Adipocyte (in vitro differentiated cells): Measurements from ENCODE around the gene GAS2L3.
"Not testable (repeated sequence)": the region's sequence is repeated elsewhere in the genome, so short reads cannot be mapped to it uniquely, and the experiment has no call there.

Source experiments
- DNase-seq: peaks from one replicate; pipeline ENCODE4 v3.0.0-alpha.2; 2015; ENCODE audit warnings: low read depth
- H3K27me3 ChIP-seq: replicated peaks from 2 replicates; pipeline ENCODE4 v1.7.0; 2013; ENCODE audit warnings: mild to moderate bottlenecking, low read length, moderate library complexity; ENCODE audit not compliant: control insufficient read depth, insufficient read depth
- H3K36me3 ChIP-seq: 2 replicates; pipeline ENCODE4 v1.7.0; 2013; ENCODE audit warnings: low read length, mild to moderate bottlenecking, moderate library complexity; ENCODE audit not compliant: control insufficient read depth, insufficient read depth, severe bottlenecking
- H3K4me1 ChIP-seq: 2 replicates; pipeline ENCODE4 v1.7.0; 2013; ENCODE audit warnings: mild to moderate bottlenecking, low read length, moderate library complexity; ENCODE audit not compliant: control insufficient read depth, insufficient read depth
- H3K4me3 ChIP-seq: 2 replicates; pipeline ENCODE4 v1.7.0; 2013; ENCODE audit warnings: mild to moderate bottlenecking, low read length, moderate library complexity
- H3K9ac ChIP-seq: 2 replicates; pipeline ENCODE4 v1.7.0; 2013; ENCODE audit warnings: mild to moderate bottlenecking, low read length, moderate library complexity
- H3K9me3 ChIP-seq: 2 replicates; pipeline ENCODE4 v1.7.0; 2013; ENCODE audit warnings: mild to moderate bottlenecking, low read length, moderate library complexity; ENCODE audit not compliant: control insufficient read depth

GAS2L3 gene

GRCh38 chr12:100624571-100624970, 51.1 kb downstream of the GAS2L3 start:
- no peak for DNase-seq
- Histone ChIP-seq H3K27me3 (no peaks in the 10 kb centered on the region), H3K4me1 (no peaks in the 10 kb centered on the region), H3K9me3 (no peaks in the 10 kb centered on the region), H3K9ac (no peak overlapping the region), H3K36me3 (peaks cover 17% of the 10 kb centered on the region), H3K4me3 (no peak overlapping the region)

- Histone ChIP-seq H3K9me3 (no peaks in the 10 kb centered on the region), H3K4me1 (no peaks in the 10 kb centered on the region), H3K9ac (no peak overlapping the region), H3K36me3 (no peaks in the 10 kb centered on the region), H3K27me3 (no peaks in the 10 kb centered on the region), H3K4me3 (no peak overlapping the region)
- DNase-seq: no peak
These were observed 59.0 kb downstream of the GAS2L3 start for GRCh38 chr12:100632445-100632892.

- not testable (repeated sequence) for H3K9ac ChIP-seq, DNase-seq, H3K4me1 ChIP-seq, H3K36me3 ChIP-seq, H3K9me3 ChIP-seq, H3K4me3 ChIP-seq, H3K27me3 ChIP-seq
These were observed 59.8 kb downstream of the GAS2L3 start for GRCh38 chr12:100633082-100633785.

GRCh38 chr12:100643246-100643645, 69.8 kb downstream of the GAS2L3 start:
- H3K4me1 ChIP-seq: no peaks in the 10 kb centered on the region
- no peak overlapping the region for H3K4me3 ChIP-seq
- peaks cover 3% of the 10 kb centered on the region for H3K36me3 ChIP-seq
- DNase-seq: no peak
- H3K9ac ChIP-seq: no peak overlapping the region
- no peaks in the 10 kb centered on the region for H3K27me3 ChIP-seq
- no peaks in the 10 kb centered on the region for H3K9me3 ChIP-seq

GRCh38 chr12:100646896-100647295, 73.4 kb downstream of the GAS2L3 start:
- Histone ChIP-seq H3K36me3 (peaks cover 3% of the 10 kb centered on the region), H3K4me1 (no peaks in the 10 kb centered on the region), H3K9ac (no peak overlapping the region), H3K9me3 (no peaks in the 10 kb centered on the region), H3K4me3 (no peak overlapping the region), H3K27me3 (no peaks in the 10 kb centered on the region)
- no peak for DNase-seq

- H3K4me1 ChIP-seq: no peaks in the 10 kb centered on the region
- H3K27me3 ChIP-seq: no peaks in the 10 kb centered on the region
- no peak overlapping the region for H3K4me3 ChIP-seq
- H3K9ac ChIP-seq: no peak overlapping the region
- H3K36me3 ChIP-seq: no peaks in the 10 kb centered on the region
- H3K9me3 ChIP-seq: no peaks in the 10 kb centered on the region
- no peak for DNase-seq
These were observed 77.6 kb downstream of the GAS2L3 start for GRCh38 chr12:100651108-100651507.

- Histone ChIP-seq H3K4me1 (no peaks in the 10 kb centered on the region), H3K9ac (no peak overlapping the region), H3K4me3 (no peak overlapping the region), H3K27me3 (no peaks in the 10 kb centered on the region), H3K36me3 (no peaks in the 10 kb centered on the region), H3K9me3 (no peaks in the 10 kb centered on the region)
- DNase-seq: no peak
These were observed 78.2 kb downstream of the GAS2L3 start for GRCh38 chr12:100651694-100652093.

- Histone ChIP-seq H3K36me3 (no peaks in the 10 kb centered on the region), H3K27me3 (no peaks in the 10 kb centered on the region), H3K4me1 (no peaks in the 10 kb centered on the region), H3K4me3 (no peak overlapping the region), H3K9me3 (peaks cover 3% of the 10 kb centered on the region), H3K9ac (no peak overlapping the region)
- no peak for DNase-seq
These were observed 79.0 kb downstream of the GAS2L3 start for GRCh38 chr12:100652488-100652887.

- no peak overlapping the region for H3K9ac ChIP-seq
- no peaks in the 10 kb centered on the region for H3K4me1 ChIP-seq
- no peak overlapping the region for H3K4me3 ChIP-seq
- H3K36me3 ChIP-seq: no peaks in the 10 kb centered on the region
- peaks cover 9% of the 10 kb centered on the region for H3K9me3 ChIP-seq
- no peak for DNase-seq
- H3K27me3 ChIP-seq: no peaks in the 10 kb centered on the region
These were observed 82.7 kb downstream of the GAS2L3 start for GRCh38 chr12:100656141-100656540.

GRCh38 chr12:100656856-100657255, 83.4 kb downstream of the GAS2L3 start:
- Histone ChIP-seq H3K4me1 (no peaks in the 10 kb centered on the region), H3K4me3 (no peak overlapping the region), H3K9ac (no peak overlapping the region), H3K27me3 (no peaks in the 10 kb centered on the region), H3K36me3 (no peaks in the 10 kb centered on the region), H3K9me3 (peaks cover 9% of the 10 kb centered on the region)
- no peak for DNase-seq

GRCh38 chr12:100661300-100661951, 87.9 kb downstream of the GAS2L3 start:
- H3K9ac ChIP-seq: no peak overlapping the region
- no peak overlapping the region for H3K4me3 ChIP-seq
- DNase-seq: peak; percentile 37
- no peaks in the 10 kb centered on the region for H3K27me3 ChIP-seq
- H3K9me3 ChIP-seq: peaks cover 9% of the 10 kb centered on the region
- no peaks in the 10 kb centered on the region for H3K36me3 ChIP-seq
- no peaks in the 10 kb centered on the region for H3K4me1 ChIP-seq
